Mesodermal cell (in vitro differentiated cells): Measurements from ENCODE around the gene PBRM1.

Experiments
- H3K27ac ChIP-seq: 2 replicates; pipeline ENCODE4 v1.7.0; 2013; ENCODE audit warnings: mild to moderate bottlenecking, low read depth, low read length, moderate library complexity; ENCODE audit not compliant: severe bottlenecking
- H3K36me3 ChIP-seq: 2 replicates; pipeline ENCODE4 v1.7.1; 2013; ENCODE audit warnings: mild to moderate bottlenecking, low read length, moderate library complexity; ENCODE audit not compliant: control insufficient read depth, insufficient read depth
- H3K4me1 ChIP-seq: one replicate; pipeline ENCODE4 v1.7.1; 2013; ENCODE audit warnings: mild to moderate bottlenecking, low read length; ENCODE audit not compliant: insufficient read depth, control insufficient read depth, poor library complexity, severe bottlenecking
- H3K4me3 ChIP-seq: 2 replicates; pipeline ENCODE4 v1.7.0; 2013; ENCODE audit warnings: low read length, control low read depth, mild to moderate bottlenecking; ENCODE audit not compliant: insufficient read depth, poor library complexity, severe bottlenecking; ENCODE audit errors: extremely low read depth
- H3K9me3 ChIP-seq: 2 replicates; pipeline ENCODE4 v1.7.1; 2013; ENCODE audit warnings: mild to moderate bottlenecking, low read length, moderate library complexity; ENCODE audit not compliant: control insufficient read depth
- WGBS, 2 experiments: methylation state at CpG; one replicate each; pipeline ENCODE4 v1.1.5; 2013; ENCODE audit warnings: missing lambda C conversion rate in 2 of 2; ENCODE audit not compliant: insufficient coverage in 2 of 2; 5-methylcytosine and 5-hydroxymethylcytosine counted together

Gene PBRM1

GRCh38 chr3:52663098-52663497, 22.6 kb downstream of the PBRM1 start:
- H3K4me1 ChIP-seq = no peaks in the 10 kb centered on the region
- 86 to 100% methylated on average over 1 to 2 of the region's 3 CpGs for WGBS, 2 experiments
- H3K4me3 ChIP-seq = no peak overlapping the region
- H3K27ac ChIP-seq = no peak overlapping the region
- H3K36me3 ChIP-seq = peaks cover 92% of the 10 kb centered on the region
- no peaks in the 10 kb centered on the region for H3K9me3 ChIP-seq

DNA sequence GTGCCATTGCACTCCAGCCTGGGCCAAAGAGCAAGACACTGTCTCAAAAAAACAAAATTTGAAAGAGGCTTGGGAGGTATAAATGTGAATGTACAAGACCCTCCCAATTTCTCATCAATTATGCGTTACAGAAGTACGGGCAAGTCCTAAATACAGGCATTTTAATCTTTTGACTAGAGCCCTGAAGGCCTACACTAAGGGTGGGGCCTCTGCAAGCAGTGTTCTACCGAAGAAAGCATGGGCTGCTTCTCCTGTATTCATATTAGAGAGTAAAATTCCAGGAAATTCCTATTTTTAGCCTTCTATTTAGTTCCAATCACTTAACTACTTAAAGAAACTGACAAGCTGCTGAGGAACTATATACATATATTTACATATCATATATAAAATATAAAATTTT, 25.7 kb downstream of the PBRM1 start:
- H3K9me3 ChIP-seq = no peaks in the 10 kb centered on the region
- H3K4me3 ChIP-seq = no peak overlapping the region
- no peaks in the 10 kb centered on the region for H3K4me1 ChIP-seq
- H3K27ac ChIP-seq = no peak overlapping the region
- 70% methylated on average over 2 of the region's 3 CpGs; no CpG with 5 or more reads in 1 of the 2 experiments for WGBS, 2 experiments
- peaks cover 95% of the 10 kb centered on the region for H3K36me3 ChIP-seq

- Histone ChIP-seq H3K4me3 (no peak overlapping the region), H3K9me3 (no peaks in the 10 kb centered on the region), H3K36me3 (peaks cover 94% of the 10 kb centered on the region), H3K4me1 (no peaks in the 10 kb centered on the region), H3K27ac (no peak overlapping the region)
- 100% methylated on average over 2 of the region's 3 CpGs; no CpG with 5 or more reads in 1 of the 2 experiments for WGBS, 2 experiments
Measured at GRCh38 chr3:52655895-52656294, 29.8 kb downstream of the PBRM1 start.

DNA sequence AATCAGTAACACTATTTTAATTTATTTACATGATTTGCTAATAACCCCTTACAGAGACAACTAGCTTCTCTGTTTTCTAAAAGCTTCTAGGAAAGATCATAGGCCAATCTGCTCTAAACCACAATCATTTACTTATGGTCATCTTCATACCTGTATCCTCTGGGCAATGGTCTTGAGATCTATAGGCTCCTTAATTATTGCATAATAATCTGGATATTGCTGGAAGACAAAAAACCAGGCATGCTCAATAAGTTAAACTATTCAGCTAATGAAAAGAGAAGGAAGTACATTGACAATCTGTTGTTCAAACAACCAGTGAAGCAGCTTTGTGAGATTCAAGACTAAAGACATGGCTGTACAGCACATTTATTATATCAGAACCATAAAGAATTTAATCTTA, 34.1 kb downstream of the PBRM1 start:
- Histone ChIP-seq H3K4me1 (no peaks in the 10 kb centered on the region), H3K27ac (no peak overlapping the region), H3K9me3 (no peaks in the 10 kb centered on the region), H3K36me3 (peaks cover 88% of the 10 kb centered on the region), H3K4me3 (no peak overlapping the region)

GRCh38 chr3:52650439-52650838, 35.3 kb downstream of the PBRM1 start:
- no CpG with 5 or more reads among the region's 1 CpG for WGBS, 2 experiments
- no peak overlapping the region for H3K27ac ChIP-seq
- no peaks in the 10 kb centered on the region for H3K9me3 ChIP-seq
- no peaks in the 10 kb centered on the region for H3K4me1 ChIP-seq
- peaks cover 80% of the 10 kb centered on the region for H3K36me3 ChIP-seq
- no peak overlapping the region for H3K4me3 ChIP-seq

GRCh38 chr3:52649461-52650210, 36.1 kb downstream of the PBRM1 start:
- Histone ChIP-seq H3K36me3 (peaks cover 80% of the 10 kb centered on the region), H3K27ac (no peak overlapping the region), H3K9me3 (no peaks in the 10 kb centered on the region), H3K4me3 (no peak overlapping the region), H3K4me1 (no peaks in the 10 kb centered on the region)
- whole genome bisulfite sequencing, 2 experiments = 96% methylated on average over 3 to 4 of the region's 5 CpGs

DNA sequence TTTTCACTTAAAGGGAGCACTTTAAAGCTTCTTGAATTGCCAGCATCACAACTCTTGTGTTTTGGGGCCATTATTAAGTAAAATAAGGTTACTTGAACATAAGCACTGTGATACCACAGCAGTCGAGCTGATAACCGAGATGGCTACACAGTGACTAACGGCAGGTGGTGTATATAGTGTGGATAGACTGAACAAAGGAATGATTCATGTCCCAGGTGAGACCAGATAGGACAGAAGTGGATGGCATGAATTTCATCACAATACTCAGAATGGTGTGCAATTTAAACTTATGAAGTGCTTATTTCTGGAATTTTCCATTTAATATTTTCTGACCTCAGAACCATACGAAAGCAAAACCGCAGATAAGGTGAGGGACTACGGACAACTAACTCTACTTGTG, 40.2 kb downstream of the PBRM1 start:
- no peaks in the 10 kb centered on the region for H3K9me3 ChIP-seq
- WGBS, 2 experiments = 94 to 100% methylated on average over 3 of the region's 6 CpGs
- peaks cover 84% of the 10 kb centered on the region for H3K36me3 ChIP-seq
- no peak overlapping the region for H3K4me3 ChIP-seq
- H3K27ac ChIP-seq = no peak overlapping the region
- H3K4me1 ChIP-seq = no peaks in the 10 kb centered on the region

DNA sequence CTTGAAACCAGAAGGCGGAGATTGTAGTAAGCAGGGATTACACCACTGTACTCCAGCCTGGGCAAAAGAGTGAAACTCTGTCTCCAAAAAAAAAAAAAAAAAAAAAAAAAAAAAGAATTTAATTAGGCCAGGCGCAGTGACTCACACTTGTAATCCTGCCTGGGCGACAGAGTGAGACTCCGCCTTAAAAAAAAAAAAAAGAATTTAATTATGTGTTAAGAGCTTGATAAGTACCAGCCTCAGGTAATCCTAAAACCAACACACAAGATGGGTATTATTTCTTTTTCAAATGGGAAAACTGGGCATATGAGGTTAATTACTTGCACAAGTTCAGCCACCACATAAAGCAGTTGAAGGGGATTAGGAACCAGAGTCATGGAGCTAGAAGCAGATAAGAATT, 49.0 kb downstream of the PBRM1 start:
- H3K36me3 ChIP-seq = peaks cover 87% of the 10 kb centered on the region
- no peaks in the 10 kb centered on the region for H3K9me3 ChIP-seq
- WGBS, 2 experiments = no CpG with 5 or more reads among the region's 4 CpGs
- H3K27ac ChIP-seq = no peak overlapping the region
- H3K4me3 ChIP-seq = no peak overlapping the region
- H3K4me1 ChIP-seq = no peaks in the 10 kb centered on the region

DNA sequence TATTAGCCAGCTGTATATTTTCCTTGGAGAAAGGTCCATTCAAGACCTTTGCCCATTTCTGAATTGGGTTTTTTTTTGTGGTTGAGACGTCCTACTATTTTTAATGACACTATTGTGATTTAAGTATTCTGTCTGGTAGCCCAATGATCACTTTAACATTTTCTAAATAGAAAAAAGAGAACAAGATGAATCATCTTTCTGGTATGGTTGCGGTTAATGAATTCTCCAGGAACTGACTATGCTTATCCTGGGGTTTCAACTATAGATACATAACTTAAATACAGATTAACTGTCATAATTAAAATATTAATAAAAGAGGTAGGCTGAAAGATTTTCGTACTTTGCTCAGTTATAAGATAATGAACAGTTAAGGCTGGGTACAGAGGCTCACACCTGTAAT, 51.9 kb downstream of the PBRM1 start:
- H3K27ac ChIP-seq = no peak overlapping the region
- H3K4me1 ChIP-seq = no peaks in the 10 kb centered on the region
- H3K9me3 ChIP-seq = no peaks in the 10 kb centered on the region
- WGBS, 2 experiments = 100% methylated on average over 1 of the region's 3 CpGs
- H3K36me3 ChIP-seq = peaks cover 75% of the 10 kb centered on the region
- H3K4me3 ChIP-seq = no peak overlapping the region

GRCh38 chr3:52625041-52625440, 60.7 kb downstream of the PBRM1 start:
- H3K36me3 ChIP-seq = peaks cover 82% of the 10 kb centered on the region
- no peaks in the 10 kb centered on the region for H3K4me1 ChIP-seq
- no peak overlapping the region for H3K4me3 ChIP-seq
- H3K9me3 ChIP-seq = no peaks in the 10 kb centered on the region
- no peak overlapping the region for H3K27ac ChIP-seq
- 100% methylated on average over 2 of the region's 3 CpGs for WGBS, 2 experiments

GRCh38 chr3:52623234-52623792, 62.4 kb downstream of the PBRM1 start:
- WGBS, 2 experiments = 78 to 90% methylated on average over 1 to 2 of the region's 2 CpGs
- no peak overlapping the region for H3K27ac ChIP-seq
- H3K36me3 ChIP-seq = peaks cover 85% of the 10 kb centered on the region
- no peak overlapping the region for H3K4me3 ChIP-seq
- H3K9me3 ChIP-seq = no peaks in the 10 kb centered on the region
- H3K4me1 ChIP-seq = no peaks in the 10 kb centered on the region
